T-helper 22 cell (primary cell): ENCODE measurements around the gene OVOL1.
"Not testable (repeated sequence)": the region's sequence is repeated elsewhere in the genome, so short reads cannot be mapped to it uniquely, and the experiment has no call there.

ENCODE experiments used
- DNase-seq: peaks from one replicate; pipeline ENCODE4 v3.0.0-alpha.2; 2020; ENCODE audit warnings: low read depth

The OVOL1 gene

GRCh38 chr11:65814986-65815565 lies 28.2 kb downstream of the OVOL1 start:
- DNase-seq, result no peak

- DNase-seq, result no peak
Measured at GRCh38 chr11:65816696-65817095, 29.8 kb downstream of the OVOL1 start.

- no peak for DNase-seq
Measured at GRCh38 chr11:65817312-65817834, 30.5 kb downstream of the OVOL1 start.

GRCh38 chr11:65817835-65818680 lies 31.2 kb downstream of the OVOL1 start:
- peak; percentile 76 for DNase-seq

GRCh38 chr11:65821107-65821506 lies 34.2 kb downstream of the OVOL1 start:
- DNase-seq, result no peak

GRCh38 chr11:65822776-65823528 lies 36.1 kb downstream of the OVOL1 start:
- no peak for DNase-seq

- no peak for DNase-seq
Measured at GRCh38 chr11:65826984-65827735, 40.3 kb downstream of the OVOL1 start.

- no peak for DNase-seq
Measured at GRCh38 chr11:65829459-65829858, 42.6 kb downstream of the OVOL1 start.

- not testable (repeated sequence) for DNase-seq
Measured at GRCh38 chr11:65832231-65832630, 45.4 kb downstream of the OVOL1 start.

- DNase-seq, result peak; percentile 86
Measured at GRCh38 chr11:65833297-65834030, 46.6 kb downstream of the OVOL1 start, which contains the start of gene SNX32. SNX32 (plus strand) TSS chr11:65833963; CDS start chr11:65834066, 103 bp downstream.

GRCh38 chr11:65834202-65834601 lies 47.3 kb downstream of the OVOL1 start:
- no peak for DNase-seq

GRCh38 chr11:65842144-65842543 lies 55.3 kb downstream of the OVOL1 start:
- DNase-seq, result no peak

- DNase-seq, result no peak
Measured at GRCh38 chr11:65843811-65844210, 56.9 kb downstream of the OVOL1 start.

GRCh38 chr11:65844231-65844872 lies 57.5 kb downstream of the OVOL1 start:
- DNase-seq, result no peak
